Measurements from ENCODE around the gene PHF24.
"Not testable (repeated sequence)": the region's sequence is repeated elsewhere in the genome, so short reads cannot be mapped to it uniquely, and the experiment has no call there.

PHF24 gene

DNA sequence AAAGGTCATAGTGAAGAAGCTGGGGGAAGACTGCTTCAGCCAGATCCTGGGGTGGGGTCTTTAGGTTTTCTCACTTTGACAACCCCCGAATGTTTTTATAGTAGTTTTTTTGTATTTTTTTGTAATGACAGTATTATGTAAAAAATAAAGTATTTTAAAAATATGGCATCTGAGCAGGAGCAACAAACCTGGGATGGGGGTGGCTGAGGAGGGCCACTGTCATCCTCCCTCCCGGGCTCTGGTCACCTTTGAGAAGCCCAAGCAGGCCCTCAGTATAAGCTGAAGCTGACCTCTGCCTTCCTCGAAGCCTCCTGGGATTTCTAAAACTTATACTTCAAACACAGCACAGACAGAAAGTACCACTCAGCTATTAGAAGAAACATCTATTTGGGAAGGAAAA lies 40.2 kb downstream of the PHF24 start:
- no peak overlapping the region for H3K27ac ChIP-seq
- H3K9me3 ChIP-seq (ENCODE audit: low read depth, low read length) = no peaks in the 10 kb centered on the region
- no peak overlapping the region for H3K9ac ChIP-seq (ENCODE audit: insufficient read length)
- H3K36me3 ChIP-seq (ENCODE audit: insufficient read depth, low read length) = no peaks in the 10 kb centered on the region
- no peak for DNase-seq (ENCODE audit: low read depth, low spot score)
- no peak overlapping the region for H3K4me3 ChIP-seq
- TF ChIP-seq FOXP2 (optimal IDR thresholded peaks at IDR 0.05; ENCODE audit: control extremely low read depth, extremely low read length, insufficient read depth) = no peak
- TF ChIP-seq POLR2AphosphoS5 (IDR thresholded peaks at IDR 0.05; ENCODE audit: borderline replicate concordance, low read depth, low read length) = no peak
- no peak for TF ChIP-seq EZH2 (IDR thresholded peaks at IDR 0.05)

DNA sequence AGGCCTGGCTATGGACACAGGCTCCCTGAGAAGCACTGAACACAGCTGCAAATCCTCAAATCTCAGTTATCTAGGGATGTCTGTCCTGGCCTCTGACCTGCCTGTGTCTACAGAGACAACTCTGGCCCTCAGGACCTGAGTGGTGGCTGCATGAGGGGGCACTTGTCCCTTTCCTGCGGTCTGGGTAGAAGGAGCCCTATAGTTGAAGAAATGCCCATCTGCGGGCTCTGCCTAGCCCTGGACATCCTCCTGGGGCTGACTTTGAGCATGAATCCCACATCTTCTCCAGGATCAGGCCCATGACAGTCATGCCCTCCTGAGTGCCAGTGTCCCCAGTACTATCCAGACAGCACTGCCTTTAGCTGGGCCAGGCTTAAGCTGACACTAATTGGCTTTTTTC lies 41.5 kb downstream of the PHF24 start:
- H3K4me3 ChIP-seq = no peak overlapping the region
- no peak overlapping the region for H3K9ac ChIP-seq (ENCODE audit: insufficient read length)
- H3K9me3 ChIP-seq (ENCODE audit: low read depth, low read length) = no peaks in the 10 kb centered on the region
- no peak for TF ChIP-seq FOXP2 (optimal IDR thresholded peaks at IDR 0.05; ENCODE audit: control extremely low read depth, extremely low read length, insufficient read depth)
- no peak for TF ChIP-seq POLR2AphosphoS5 (IDR thresholded peaks at IDR 0.05; ENCODE audit: borderline replicate concordance, low read depth, low read length)
- no peak for TF ChIP-seq EZH2 (IDR thresholded peaks at IDR 0.05)
- no peak for DNase-seq (ENCODE audit: low read depth, low spot score)
- no peak overlapping the region for H3K27ac ChIP-seq
- H3K36me3 ChIP-seq (ENCODE audit: insufficient read depth, low read length) = no peaks in the 10 kb centered on the region

DNA sequence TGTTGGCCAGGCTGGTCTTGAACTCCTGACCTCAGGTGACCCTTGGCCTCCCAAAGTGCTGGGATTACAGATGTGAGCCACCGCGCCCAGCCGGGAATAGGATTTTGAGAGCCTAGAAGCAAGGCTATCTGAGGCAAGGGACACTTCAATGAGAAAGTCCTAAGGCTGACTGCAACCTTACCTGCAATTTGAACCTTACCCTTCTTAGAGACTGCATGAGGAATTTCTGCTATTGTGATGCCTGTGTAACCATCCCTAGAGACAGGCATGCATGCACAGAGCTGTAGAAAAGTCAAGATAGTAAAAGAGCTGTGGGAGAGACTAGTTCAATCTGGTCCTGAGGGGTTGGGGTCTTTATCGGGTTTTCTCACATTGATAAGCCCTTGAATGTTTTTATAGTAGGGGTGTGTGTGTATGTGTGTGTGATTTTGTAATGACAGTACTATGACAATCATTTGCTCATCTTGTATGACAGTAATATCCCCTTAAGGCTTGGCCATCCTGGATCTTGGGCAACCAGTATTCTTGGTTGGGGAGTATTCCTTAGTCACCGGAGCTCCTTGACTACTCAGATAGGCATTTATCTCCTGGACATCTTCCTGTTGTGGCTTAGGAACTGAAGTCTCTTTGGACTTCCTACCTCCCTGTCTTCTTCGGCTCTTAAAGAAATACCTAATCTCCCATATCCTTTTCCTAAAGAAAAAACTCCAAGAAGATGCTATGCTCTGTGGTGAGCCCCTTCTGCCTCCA lies 42.6 kb downstream of the PHF24 start:
- H3K36me3 ChIP-seq (ENCODE audit: insufficient read depth, low read length) = no peaks in the 10 kb centered on the region
- H3K9ac ChIP-seq (ENCODE audit: insufficient read length) = no peak overlapping the region
- H3K4me3 ChIP-seq = no peak overlapping the region
- DNase-seq (ENCODE audit: low read depth, low spot score) = no peak
- no peak overlapping the region for H3K27ac ChIP-seq
- TF ChIP-seq POLR2AphosphoS5 (IDR thresholded peaks at IDR 0.05; ENCODE audit: borderline replicate concordance, low read depth, low read length) (no peak), FOXP2 (optimal IDR thresholded peaks at IDR 0.05; ENCODE audit: control extremely low read depth, extremely low read length, insufficient read depth) (no peak), EZH2 (IDR thresholded peaks at IDR 0.05) (no peak)
- no peaks in the 10 kb centered on the region for H3K9me3 ChIP-seq (ENCODE audit: low read depth, low read length)

DNA sequence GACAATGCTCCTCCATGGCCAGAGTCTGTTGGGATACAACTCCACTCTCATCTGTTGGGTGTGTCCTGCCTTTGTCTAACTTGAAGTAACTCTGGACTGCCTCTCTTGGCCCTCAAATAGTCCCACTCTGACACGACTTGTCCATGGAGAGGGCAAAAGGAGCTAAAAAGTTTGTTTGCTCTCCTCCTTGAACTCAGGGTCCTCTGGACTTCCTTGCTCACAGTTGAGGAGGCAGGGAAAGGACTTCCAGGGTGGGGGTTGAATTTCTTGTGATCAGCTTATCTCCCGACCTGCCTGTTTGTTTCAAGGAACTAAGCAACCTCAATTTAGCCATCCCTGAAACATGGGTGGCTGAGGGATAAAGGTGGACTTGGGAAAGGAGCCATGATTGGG lies 43.2 kb downstream of the PHF24 start:
- no peaks in the 10 kb centered on the region for H3K9me3 ChIP-seq (ENCODE audit: low read depth, low read length)
- TF ChIP-seq POLR2AphosphoS5 (IDR thresholded peaks at IDR 0.05; ENCODE audit: borderline replicate concordance, low read depth, low read length) (no peak), EZH2 (IDR thresholded peaks at IDR 0.05) (no peak), FOXP2 (optimal IDR thresholded peaks at IDR 0.05; ENCODE audit: control extremely low read depth, extremely low read length, insufficient read depth) (no peak)
- no peak for DNase-seq (ENCODE audit: low read depth, low spot score)
- no peak overlapping the region for H3K4me3 ChIP-seq
- H3K9ac ChIP-seq (ENCODE audit: insufficient read length) = no peak overlapping the region
- no peaks in the 10 kb centered on the region for H3K36me3 ChIP-seq (ENCODE audit: insufficient read depth, low read length)
- H3K27ac ChIP-seq = no peak overlapping the region

DNA sequence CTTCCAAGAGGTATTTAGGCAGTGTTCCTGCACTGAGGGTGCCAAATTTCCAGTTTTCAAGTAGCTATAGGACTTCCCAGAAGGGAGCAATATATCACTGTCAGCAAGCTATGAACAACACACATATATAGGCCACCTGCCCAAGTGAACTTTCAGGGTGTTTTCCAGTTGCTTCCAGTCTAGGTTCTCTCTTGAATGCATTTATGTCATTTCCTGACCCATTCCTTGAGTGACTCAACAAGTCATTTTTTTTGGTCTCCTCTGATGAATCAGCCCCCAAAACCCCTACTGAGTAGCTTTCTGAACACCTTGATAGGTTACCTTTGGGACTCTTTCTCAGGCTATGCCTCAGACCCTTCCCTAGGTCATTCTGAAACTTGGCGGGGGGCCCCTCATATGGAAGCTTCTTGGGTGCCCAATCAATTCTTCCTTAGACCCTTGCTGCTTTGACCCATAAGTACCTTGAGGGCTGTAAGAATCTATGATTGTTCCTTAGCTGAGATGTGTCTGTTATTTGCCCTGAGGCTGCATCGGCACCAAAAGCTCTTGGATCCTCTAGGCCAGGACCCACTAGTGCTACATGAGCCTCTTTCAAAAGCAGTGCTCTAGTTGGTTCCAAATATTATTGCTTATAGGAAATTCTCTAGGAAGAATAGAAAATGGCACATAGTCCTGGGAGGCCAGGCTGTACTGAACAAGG lies 43.9 kb downstream of the PHF24 start:
- Histone ChIP-seq H3K9ac (ENCODE audit: insufficient read length) (no peak overlapping the region), H3K27ac (no peak overlapping the region), H3K4me3 (no peak overlapping the region), H3K9me3 (ENCODE audit: low read depth, low read length) (no peaks in the 10 kb centered on the region), H3K36me3 (ENCODE audit: insufficient read depth, low read length) (no peaks in the 10 kb centered on the region)
- no peak for DNase-seq (ENCODE audit: low read depth, low spot score)
- TF ChIP-seq POLR2AphosphoS5 (IDR thresholded peaks at IDR 0.05; ENCODE audit: borderline replicate concordance, low read depth, low read length) (no peak), EZH2 (IDR thresholded peaks at IDR 0.05) (no peak), FOXP2 (optimal IDR thresholded peaks at IDR 0.05; ENCODE audit: control extremely low read depth, extremely low read length, insufficient read depth) (no peak)

DNA sequence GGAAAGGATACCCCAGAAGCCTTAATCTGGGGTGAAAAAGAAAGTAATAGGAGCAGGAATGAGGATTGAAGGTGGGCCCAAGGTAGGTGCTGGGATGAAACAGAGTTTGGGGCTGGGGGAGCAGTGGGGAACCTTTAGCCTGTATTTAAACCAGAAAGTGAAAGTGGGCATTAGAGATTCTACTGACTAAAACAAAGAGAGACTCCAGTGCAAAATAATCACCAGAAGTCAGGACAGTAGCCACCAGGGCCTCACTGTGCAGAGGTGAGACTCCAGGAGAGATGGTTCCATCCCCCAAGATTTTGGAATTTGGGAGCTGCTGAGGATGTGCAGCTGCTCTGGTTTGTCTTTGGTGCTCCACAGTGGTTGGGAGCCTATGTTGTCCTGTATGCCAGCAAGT lies 44.5 kb downstream of the PHF24 start:
- no peak for TF ChIP-seq POLR2AphosphoS5 (IDR thresholded peaks at IDR 0.05; ENCODE audit: borderline replicate concordance, low read depth, low read length)
- TF ChIP-seq FOXP2 (optimal IDR thresholded peaks at IDR 0.05; ENCODE audit: control extremely low read depth, extremely low read length, insufficient read depth) = no peak
- TF ChIP-seq EZH2 (IDR thresholded peaks at IDR 0.05) = no peak
- no peaks in the 10 kb centered on the region for H3K36me3 ChIP-seq (ENCODE audit: insufficient read depth, low read length)
- no peak for DNase-seq (ENCODE audit: low read depth, low spot score)
- no peaks in the 10 kb centered on the region for H3K9me3 ChIP-seq (ENCODE audit: low read depth, low read length)
- H3K4me3 ChIP-seq = no peak overlapping the region
- no peak overlapping the region for H3K9ac ChIP-seq (ENCODE audit: insufficient read length)
- no peak overlapping the region for H3K27ac ChIP-seq

DNA sequence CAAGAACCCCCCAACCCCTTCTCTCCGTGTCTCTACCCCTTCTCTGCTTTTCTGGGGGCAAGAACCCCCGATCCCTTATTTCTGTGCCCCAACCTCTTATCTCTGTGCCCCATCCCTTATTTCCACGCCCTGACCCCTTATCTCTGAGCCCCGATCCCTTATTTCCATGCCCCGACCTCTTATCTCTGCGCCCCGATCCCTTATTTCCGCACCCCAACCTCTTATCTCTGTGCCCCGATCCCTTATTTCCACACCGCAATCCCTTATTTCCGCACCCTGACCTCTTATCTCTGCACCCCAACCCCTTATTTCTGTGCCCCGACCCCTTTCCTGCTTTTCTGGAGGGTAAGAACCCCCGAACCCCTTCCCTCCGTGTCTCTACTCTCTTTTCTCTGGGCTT lies 46.2 kb downstream of the PHF24 start:
- not testable (repeated sequence) for H3K9me3 ChIP-seq (ENCODE audit: low read depth, low read length); H3K9ac ChIP-seq (ENCODE audit: insufficient read length); H3K27ac ChIP-seq; H3K4me3 ChIP-seq; DNase-seq (ENCODE audit: low read depth, low spot score); H3K36me3 ChIP-seq (ENCODE audit: insufficient read depth, low read length)

DNA sequence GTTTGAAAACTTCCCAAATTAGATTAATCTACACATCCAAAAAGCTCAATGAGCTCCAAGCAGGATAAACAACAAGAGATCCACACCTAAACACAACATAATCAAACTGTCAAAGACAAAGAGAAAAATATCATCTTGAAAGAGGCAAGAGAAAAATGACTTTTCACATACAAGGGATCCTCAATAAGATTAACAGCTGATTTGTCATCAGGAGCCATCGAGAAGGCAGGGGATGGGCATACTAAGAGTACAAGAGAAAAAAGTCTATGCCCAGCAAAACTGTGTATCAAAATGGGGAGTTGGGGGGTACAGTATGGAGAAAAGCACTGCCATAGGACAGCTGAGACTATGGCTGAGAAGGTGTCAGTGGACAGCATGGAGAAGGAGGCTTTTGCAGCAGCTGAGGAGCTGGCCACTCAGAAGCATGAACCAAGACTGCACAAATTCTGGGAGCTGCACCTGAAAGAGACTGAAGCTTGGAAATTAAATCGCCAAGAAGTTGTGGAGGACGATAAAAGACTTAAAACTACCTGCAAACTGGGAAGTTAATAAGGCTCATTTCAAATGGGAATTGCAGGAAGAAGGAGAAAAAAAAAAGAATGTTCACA lies 52.4 kb downstream of the PHF24 start:
- Histone ChIP-seq H3K36me3 (ENCODE audit: insufficient read depth, low read length) (peaks cover 21% of the 10 kb centered on the region), H3K27ac (no peak overlapping the region), H3K4me3 (no peak overlapping the region), H3K9me3 (ENCODE audit: low read depth, low read length) (no peaks in the 10 kb centered on the region), H3K9ac (ENCODE audit: insufficient read length) (no peak overlapping the region)
- no peak for TF ChIP-seq FOXP2 (optimal IDR thresholded peaks at IDR 0.05; ENCODE audit: control extremely low read depth, extremely low read length, insufficient read depth)
- no peak for TF ChIP-seq POLR2AphosphoS5 (IDR thresholded peaks at IDR 0.05; ENCODE audit: borderline replicate concordance, low read depth, low read length)
- TF ChIP-seq EZH2 (IDR thresholded peaks at IDR 0.05) = no peak
- DNase-seq (ENCODE audit: low read depth, low spot score) = no peak
